NCI-H1417 treated with DMSO at 0.1 percent for 48 hours (cell line): ENCODE measurements around the gene MCAM.

Experiments
- DNase-seq: peaks from one replicate; lab custom pipeline; 2025; lab: John Stamatoyannopoulos, UW

The MCAM gene

DNA sequence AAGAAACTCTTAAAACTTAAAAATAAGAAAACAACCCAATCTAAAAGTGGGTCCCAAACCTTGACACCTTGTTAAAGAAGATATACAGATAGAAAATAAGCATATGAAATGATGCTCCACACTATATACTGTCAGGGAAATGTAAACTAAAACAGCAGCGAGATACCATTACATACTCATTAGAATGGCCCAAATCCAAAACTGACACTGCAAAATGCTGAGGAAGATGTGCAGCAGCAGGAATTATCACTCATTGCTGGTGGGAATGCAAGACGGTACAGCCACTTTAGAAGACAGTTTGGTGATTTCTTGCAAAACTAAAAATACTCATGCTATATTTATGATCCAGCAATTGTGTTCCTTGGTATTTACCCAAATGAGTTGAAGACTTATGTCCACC lies 12.4 kb upstream of the MCAM start:
- DNase-seq = no peak

DNA sequence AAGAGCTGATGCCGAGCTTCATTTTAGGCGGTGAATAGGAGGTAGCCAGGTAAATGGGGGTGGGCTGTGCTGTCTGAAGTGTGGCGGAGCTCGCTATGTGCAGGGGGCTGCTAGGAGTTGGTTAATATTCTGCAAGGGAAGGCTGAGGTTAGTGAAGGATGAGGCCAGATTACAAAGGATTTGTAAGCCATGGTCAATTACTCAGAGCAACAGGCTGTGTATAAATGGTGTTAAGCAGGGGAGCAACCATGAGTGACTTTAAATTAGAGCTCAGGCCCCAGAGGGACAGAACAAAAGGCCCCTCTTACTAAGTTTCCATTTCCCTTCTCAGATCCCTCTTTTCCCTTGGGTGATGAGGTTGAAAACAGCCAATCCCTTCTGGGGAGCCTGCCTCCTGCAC lies 7.3 kb upstream of the MCAM start:
- DNase-seq = no peak

DNA sequence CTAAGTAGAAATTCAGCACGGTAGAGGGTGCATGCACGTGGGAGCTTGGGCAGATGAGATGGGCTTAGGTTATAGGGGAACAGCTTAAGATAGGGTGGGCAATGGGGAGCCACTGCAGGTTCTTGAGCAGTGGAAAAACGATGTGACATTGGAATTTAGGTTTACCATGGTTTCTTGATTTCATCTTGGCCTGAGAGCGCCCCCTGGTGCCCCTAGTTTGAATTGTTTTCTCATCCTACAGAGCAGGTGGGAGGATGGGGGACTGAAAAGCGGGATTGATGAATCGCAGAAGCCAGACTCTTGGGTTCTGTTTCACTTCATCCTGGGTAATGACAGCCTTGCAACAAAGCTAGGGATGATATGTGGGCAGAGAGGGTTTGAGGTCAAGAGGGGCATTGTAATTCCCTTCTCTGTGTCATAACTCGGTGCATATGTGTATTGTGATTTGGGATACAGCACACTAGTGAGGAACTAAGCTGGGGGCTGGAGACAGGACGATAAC lies 6.7 kb upstream of the MCAM start:
- no peak for DNase-seq

DNA sequence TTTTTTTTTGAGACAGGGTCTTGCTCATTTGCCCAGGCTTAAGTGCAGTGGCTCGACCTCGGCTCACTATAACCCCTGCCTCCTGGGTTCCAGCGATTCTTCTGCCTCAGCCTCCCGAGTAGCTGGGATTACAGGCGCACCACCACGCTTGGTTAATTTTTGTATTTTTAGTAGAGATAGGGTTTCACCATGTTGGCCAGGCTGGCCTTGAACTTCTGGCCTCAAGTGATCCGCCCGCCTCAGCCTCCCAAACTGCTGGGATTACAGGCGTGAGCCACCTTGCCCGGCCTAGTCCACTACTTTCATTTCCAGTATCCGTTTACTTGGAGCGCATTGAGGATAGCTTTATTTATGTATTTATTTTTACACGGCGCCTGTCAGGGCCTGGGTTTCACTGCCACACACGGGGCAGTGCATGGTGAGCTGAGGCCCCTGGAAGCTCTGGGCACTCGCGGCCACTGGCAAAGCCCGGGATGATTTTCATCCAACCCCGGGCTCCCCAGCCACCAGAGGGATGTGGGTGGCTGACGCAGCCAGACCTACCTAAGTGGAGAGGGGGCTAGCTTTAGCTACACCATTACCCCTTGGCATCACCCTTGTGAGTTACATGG lies 6.1 kb upstream of the MCAM start:
- DNase-seq = no peak

DNA sequence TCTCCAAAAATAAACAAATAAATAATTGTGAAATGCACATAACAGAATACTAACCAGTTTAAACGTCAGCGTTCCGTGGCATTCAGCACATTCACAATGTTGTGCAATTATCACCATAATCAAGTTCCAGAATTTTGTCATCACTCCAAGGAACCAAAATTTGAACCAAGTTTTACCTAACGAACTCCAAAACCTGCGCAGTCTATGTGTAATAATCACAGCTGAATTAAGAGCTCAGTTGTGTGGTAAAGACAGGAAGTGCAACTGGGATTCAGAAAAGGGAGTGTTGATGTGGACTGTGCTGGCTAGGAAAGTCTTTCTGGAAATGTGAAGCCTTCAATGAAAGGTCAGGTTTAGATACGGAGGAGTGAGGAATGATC lies 5.4 kb upstream of the MCAM start:
- no peak for DNase-seq

DNA sequence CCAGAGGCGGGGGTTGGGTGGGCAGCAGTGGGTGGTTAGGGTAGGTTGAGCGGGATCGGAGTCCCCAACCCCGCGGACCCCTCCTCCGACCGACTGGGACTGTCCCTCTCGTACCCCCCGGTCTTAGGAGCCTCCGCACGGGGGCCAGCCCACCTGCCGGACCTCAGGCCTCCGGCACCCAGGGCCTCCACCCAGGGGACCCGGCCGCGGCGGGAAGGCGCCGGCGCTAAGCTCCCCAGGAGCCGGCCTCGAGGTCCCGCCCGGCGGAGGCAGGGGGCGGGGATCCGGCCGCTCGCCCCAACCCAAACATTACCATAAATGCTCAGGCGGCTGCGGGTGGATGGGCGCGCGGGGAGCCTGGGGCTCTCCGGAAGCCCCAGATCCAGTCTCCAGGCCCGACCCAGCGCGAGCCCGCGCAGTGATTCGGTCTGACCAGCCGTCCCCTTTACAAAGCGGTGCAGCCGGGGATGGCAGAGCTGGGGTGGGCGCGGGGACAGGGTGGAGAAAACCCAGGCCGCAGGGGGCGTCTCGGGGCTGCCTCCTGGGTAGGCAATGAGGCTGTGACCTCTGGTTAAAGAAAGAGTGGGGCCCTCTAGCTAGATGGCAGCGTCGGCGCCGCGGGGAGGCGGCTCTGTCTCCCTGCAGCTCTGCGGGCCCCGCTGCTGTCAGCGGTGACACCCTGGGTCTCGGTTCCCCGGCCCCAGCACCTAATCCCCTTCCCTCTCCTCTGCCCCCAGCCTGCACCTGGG lies 4.0 kb upstream of the MCAM start:
- no peak for DNase-seq

DNA sequence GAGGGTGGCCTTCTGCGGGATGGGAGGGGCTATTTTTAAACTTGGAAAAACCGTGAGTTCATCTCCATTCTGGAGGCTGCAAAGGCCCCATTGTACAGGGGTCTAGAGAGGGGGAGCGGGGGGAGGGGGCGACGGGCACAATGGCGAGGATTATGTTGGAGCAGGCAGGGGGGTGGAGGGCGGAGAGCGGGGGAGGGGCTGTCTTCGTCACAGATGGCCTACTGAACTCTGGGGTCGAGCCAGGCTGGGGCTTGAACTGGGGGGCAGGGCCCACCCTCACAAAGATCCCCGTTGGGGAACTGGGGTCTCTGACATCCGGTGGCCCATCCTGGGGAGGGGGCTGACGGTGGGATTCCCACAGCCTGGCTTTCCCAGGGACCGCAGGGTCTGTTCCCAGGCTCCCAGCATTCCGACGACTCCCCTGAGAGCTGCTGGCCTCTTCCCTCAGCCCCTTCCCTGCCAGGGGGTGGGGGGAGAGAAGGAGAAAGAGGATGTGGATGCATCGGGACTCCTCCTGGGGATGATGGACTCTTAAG lies 3.4 kb upstream of the MCAM start:
- no peak for DNase-seq

DNA sequence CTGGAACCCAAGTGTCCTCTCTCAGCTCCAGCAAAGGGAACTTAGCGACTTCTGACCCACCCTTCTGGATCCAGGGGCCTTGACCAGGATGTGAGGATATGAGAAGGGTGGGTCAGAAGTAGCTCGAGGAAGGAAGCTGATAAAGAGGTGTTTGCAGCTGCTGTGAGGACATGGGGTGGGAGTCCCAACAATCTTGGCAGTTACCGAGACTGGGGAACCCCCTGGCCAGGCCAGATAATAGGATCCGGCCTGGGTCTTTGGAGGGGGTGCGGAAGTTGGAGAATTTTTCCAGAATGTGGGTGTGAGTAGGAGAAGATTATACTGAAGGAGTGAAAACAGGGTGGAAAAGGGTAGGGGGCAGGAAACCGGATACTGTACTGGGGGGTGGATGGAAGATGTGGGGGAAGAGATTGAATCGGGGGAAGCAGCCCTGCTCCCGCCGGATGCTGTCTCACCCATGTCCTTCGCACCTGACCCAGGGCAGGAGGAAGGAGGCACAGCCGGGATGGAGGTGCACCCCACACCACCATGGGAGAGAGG lies 2.8 kb upstream of the MCAM start:
- no peak for DNase-seq

DNA sequence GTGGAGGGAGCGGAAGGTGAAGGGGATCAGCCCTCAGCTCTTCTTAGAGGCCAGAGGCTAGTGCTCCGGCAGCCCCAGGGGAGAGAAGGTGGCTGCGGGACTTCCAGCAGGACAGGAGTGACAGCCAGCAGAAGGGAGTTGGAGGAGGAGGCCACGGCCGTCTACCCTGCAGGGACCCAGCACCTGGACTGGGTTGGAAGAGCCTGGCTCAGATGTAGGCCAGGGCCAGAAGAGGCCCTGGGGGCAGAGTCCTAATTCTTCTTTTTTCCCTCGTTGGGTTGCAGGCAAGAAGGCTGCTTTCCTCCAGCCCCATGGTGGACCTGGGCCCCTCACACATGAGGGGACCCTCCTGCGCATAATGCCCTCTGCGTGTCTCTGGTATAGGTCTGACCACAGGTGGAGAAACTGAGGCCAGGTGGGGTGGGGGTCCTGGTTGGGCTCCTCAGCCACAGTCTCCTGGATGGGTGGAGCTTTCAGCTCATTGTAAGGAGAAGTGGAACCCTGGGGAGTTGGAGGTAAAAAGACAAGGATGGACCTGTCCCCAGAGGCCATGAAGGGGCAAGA lies 2.3 kb upstream of the MCAM start:
- no peak for DNase-seq

DNA sequence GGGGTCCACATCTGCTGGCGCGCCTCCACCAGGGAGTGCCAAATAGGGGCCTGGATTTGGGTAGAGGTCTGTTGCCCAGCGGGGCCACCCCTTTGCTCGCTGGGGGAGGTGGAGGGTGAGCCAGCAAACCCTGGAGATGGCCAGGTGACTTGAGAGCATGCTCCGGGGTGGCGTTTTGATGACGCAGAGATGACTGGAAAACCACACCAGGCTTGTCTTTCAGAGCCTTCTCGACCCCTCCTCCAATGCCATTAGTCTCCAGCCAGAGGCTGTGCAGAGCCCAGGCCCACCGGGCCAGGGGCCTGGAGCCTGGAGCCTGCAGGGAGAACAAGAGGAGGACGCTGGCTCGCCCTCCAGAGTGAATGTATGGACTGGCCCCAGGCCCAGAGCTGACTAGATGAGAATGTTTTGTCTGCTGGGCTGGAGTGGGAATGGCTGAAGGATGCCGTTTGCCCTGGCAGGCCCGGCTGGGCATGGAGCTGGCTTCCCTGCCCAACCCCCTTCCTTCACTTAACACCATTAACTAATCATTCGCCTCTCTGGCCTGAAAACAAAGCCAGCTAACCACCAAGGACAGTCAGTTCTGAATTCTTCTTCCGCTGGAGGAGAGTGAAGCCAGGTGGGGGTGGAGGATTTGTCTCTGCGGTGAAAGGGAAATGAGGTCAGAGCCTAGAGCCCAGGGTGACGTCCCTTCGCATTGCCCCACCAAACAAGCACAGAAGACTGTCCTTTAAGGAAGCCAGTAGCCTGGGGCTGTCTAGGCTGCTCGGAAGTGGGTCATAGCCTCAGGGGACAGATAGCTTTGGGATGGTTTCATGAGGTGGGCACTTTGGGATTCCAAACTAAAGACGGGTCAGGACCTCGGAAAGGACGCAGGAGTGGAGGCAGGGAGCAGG lies 1.6 kb upstream of the MCAM start:
- DNase-seq = no peak

DNA sequence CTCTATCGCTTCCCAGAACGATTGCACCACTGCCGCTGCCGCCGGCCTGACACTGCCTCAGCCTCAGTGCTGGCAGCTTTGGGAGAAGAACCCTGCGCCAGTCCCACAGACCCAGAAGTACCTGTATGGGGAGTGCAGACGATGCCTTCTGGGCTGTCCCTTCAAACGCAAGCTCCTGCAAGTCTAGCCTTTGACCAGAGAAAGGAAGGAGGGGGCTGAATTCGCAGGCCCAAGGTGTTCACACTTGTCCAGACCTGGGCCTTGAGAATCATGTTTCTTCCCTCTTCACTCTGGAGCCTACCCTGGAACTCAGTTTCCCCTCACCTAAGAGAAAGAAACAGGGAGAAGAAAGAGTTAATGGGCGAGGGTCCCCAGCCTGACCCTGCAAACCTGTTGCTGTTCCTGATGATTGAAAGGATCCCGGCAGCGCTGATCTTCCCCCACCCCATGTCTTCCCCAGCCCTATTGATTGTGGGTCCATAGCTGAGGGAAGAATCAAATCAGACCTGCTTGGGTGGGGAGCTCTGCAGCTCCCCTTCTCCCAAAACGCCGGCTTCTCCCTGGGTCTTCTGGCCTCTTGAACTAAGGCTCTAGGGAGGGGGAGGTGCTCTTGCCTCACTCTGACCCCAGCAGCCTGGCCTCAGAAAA lies 786 bp upstream of the MCAM start:
- DNase-seq = no peak

DNA sequence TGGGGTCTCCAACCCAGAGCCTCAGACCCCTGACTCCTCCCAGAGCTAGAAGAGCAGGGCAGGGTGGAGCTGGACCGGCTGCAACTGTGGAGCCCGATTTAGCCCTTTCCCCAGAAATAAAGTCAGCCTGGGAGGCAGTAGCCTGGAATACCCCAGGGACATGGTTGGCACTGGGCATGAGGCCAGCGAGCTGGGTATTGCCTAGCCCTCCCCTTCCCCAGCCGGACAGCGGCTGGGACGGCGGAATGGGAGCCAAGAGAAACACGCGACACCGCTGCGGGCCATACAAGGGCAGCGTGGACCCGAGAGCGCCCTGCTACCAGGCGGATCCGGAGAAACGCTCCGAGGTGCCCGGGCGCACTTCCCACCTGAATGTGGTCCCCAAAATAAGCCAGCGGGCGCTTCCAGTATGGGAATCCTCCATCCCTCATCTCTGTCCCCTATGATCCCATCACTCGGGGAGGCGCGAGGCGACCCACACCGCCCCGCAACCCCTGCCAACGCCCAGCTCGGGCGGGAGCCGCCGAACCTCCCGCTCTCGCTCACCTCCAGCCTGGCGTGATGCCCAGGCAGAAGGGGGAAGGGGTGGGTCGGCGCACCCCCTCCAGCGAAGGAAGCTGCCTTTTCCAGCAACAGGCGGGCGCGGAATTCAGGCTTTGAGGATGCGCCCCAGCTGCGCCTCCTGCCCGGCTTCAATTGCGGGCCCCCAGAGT lies 758 bp downstream of the MCAM start:
- no peak for DNase-seq

DNA sequence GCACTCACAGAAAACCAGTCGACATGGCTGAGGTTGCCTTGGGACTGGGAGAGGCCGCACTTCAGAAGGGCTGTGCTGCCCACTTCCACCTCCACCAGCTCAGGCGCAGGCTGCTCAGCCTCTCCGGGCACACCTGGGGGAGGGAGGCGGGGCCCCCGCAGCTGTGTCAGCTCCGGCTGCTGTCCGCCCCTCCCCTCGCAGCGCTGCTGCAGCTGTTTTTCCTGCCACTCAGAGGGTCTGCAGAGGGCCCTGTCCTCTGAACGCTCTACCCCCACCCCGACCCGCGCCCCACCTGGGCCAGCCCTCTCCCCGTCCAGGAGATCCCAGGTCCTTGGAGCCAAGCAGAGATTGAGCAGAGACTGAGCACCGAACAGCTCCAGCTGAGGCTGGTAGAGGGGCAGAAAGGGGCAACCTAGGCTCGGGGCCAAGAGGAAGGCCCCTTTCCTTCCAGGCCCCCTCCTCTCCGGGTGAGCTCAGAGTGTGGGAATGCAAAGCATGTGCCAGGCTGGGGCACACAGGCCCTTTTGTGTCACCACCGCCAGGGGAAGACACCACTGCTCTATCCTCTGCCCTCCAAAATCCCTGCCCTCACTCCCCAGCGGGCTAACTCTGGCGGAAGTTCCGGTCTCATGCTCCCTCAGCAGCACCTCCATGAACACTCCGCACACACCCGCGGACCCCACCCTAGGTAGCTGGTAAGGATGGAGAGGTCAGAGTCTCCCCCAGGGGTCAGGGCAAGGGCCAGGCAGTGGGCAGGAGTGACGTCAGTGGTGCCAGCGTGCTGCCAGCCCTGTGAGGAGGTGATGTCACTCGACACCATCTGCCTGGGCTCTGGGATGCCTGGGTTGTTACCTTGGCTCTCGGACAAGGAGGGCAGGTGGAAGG lies 1.6 kb downstream of the MCAM start:
- peak; percentile 37 for DNase-seq

DNA sequence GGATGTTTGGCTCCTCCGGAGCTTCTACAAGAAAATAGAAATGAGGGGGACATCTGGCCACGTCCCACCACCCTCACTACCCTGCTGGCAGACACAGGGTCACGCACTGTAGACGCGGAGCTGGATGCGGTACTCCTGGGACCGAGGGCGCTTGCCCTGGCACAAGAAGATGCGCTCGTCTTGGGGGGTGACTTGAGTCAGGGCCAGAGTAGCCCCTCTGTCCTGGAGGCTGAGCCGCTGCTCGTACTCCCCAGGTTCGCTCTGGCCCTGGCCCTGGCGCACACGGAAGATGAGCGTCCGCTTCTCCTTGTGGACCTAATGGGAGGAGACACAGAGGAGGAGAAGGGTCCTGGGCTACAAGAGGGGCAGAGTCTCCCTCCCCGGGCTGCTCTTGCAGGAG lies 2.2 kb downstream of the MCAM start:
- no peak for DNase-seq

DNA sequence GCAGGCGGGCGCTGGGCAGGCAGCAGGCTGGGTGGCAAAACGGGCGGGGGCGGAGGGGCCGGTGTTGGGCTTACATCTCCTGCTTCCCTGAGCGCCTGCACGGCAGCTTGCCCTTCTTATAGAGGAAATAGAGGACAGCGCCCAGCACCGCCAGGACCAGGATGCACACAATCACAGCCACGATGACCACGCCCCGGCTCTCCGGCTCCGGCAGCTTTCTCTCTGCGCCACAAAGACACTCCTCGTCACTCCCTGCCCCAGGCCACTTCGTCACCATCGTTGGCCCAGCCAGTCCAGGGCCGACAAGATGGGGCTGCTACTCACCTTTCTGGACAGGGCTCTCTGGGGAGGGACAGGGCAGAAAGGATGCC lies 6.3 kb downstream of the MCAM start:
- DNase-seq = no peak

DNA sequence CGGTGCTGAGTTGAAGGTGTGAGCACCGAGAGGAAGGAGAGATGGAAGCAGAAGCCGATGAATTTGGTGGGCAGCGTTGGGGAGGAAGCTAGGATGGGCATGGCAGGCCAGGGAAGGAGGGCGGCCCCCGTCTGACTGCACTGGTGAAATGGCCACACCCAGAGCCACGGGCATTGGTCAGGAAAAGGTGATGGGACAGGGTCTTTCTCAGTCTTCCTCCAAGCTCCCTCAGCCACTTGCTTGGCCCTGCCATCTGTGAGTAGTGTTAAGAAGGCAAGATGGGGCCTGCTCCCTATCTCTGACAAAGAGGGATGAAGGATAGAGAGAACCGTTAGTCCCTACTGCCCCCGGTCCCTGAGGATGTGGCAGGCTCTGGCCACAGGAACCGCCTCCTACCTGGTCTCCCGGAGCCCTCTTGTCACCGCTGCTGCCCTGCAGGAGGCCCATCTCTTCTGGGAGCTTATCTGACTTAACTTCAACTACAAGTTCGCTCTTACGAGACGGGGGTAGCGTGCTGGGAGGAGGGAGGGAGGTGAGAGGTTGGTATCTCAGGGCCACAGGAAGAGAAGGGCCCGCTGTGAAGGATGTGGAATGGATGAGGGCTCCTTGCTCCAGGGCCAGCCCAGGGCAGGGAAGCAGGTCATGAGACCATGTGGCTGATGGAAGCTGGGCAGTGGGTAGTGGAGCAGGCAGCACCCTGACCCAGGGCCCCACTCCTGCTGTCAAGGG lies 6.8 kb downstream of the MCAM start:
- DNase-seq = no peak

DNA sequence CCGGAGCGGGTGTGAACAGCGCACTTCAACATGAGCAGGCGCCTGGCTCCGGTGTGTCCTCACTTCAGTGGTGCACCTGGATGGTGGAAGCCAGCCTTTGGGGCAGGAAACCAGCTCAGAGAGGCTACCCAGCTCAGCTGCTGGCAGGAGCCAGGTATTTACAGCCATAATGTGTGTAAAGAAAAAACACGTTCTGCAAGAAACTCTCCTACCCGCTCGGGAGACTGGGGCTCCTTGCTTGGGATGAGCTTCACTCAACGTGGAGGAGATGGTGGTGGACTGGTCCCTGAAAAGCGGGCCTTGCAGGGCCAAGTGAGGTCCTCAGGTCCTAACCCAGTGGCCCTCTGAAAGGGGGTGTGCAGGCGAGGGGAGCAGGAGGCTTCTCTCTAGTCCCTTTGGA lies 7.5 kb downstream of the MCAM start:
- DNase-seq = no peak

DNA sequence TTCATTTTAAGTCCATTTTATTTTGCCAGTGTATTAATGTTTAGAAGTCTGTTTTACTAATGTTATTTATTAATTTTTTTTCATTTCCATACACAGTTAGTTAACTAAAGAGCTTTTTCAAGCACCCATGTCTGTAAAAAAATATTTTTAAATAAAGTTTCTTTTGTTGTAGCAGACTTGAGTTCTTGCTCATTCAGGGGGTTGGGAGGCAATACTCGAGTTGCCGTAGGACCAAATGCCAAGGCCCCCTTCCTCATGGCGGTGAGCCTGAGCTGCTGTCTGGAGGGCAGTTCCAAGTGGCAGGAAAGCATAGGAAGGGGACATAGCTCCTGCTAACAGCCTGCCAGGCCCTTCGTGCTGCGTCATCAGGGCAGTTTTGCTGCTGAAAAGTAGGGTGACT lies 9.0 kb downstream of the MCAM start:
- DNase-seq = no peak

DNA sequence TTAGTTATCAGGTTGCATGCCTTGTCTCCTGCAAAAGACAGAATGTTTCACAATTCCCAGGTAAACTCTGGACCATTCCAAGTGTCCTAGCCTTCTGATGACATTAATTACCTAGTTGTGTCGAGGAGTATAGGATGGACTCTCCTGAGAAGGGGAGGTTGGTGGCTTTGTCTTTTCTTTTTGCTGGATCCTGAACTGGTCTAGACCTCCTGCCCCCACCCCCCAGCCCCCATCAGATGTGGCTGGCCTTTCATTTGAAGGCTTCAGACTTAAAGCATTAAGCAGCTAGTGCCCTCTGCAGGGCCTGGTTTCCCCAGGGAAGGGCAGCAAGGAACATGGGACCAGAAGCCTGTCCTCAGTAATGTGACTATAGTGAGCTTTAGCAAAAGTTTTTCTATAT lies 9.7 kb downstream of the MCAM start:
- DNase-seq = no peak
